Gastrocnemius medialis (tissue), 4 donors: ENCODE data around the gene MED28.

Experiments used
- CTCF ChIP-seq, 5 experiments: fragments of 450-650 bp in 3 of 5; fragments of 200-600 bp in 2 of 5; sonication (generic) in 2 of 5; IDR thresholded peaks in 4 of 5; conservative IDR thresholded peaks in 1 of 5; 1 replicate in 4 of 5; 2 replicates in 1 of 5; pipeline ENCODE4 v1.5.1; 2016 to 2019; ENCODE audit warnings: antibody characterized with exemption in 5 of 5, mild to moderate bottlenecking in 3 of 5, moderate library complexity in 3 of 5
- POLR2A ChIP-seq, 2 donors: fragments of 450-650 bp; IDR thresholded peaks; one replicate each; pipeline ENCODE4 v1.6.1; 2017; ENCODE audit warnings: antibody characterized with exemption in 2 of 2, mild to moderate bottlenecking in 2 of 2, moderate library complexity in 2 of 2

GRCh38 chr4:17589355-17589754 lies 25.1 kb upstream of the MED28 start:
- TF ChIP-seq CTCF (IDR thresholded peaks at IDR 0.05 in 4 of 5, conservative IDR thresholded peaks at IDR 0.05 in 1 of 5) (no peak), POLR2A (IDR thresholded peaks at IDR 0.05) (no peak)
